H1 (cell line): Measurements from ENCODE around the gene BOLA2B. TPM values are rescaled to one million over a fixed set of nuclear protein-coding genes. Genes with fewer than 3 reads are reported as not detected.

Experiments
- CTCF ChIA-PET: fragments of 300-600 bp; sonication (Branson Sonifier 250); formaldehyde crosslinking; loops from one replicate; lab custom pipeline; 2021; ENCODE audit not compliant: partially characterized antibody; lab: Charles Lee
- POLR2A ChIA-PET: fragments of 300-600 bp; sonication (Branson Sonifier 250); formaldehyde crosslinking; loops from one replicate; lab custom pipeline; 2021; ENCODE audit warnings: inconsistent platforms; ENCODE audit not compliant: partially characterized antibody; lab: Charles Lee
- DNase-seq, 2 experiments: peaks; one replicate each; pipeline versions ENCODE4 v3.0.0 to v3.0.0-alpha.2; 2010 to 2022; ENCODE audit warnings: low spot score in 2 of 2, low read depth in 1 of 2, mixed read lengths in 1 of 2
- FAIRE-seq: peaks from 2 replicates; lab custom pipeline; 2011; peaks lifted over from hg19 to GRCh38; lab: Jason Lieb, UNC
- H2AFZ ChIP-seq: 2 replicates; pipeline ENCODE4 v1.8.1; 2012; ENCODE audit warnings: low read length, inconsistent platforms
- H2AK5ac ChIP-seq: 2 replicates; pipeline ENCODE4 v1.6.1; 2013; ENCODE audit warnings: low read depth, low read length
- H2BK120ac ChIP-seq: replicated peaks from 2 replicates; pipeline ENCODE3; 2013; ENCODE audit warnings: low read depth, low read length, inconsistent platforms
- H2BK12ac ChIP-seq: 2 replicates; pipeline ENCODE4 v1.6.1; 2013; ENCODE audit warnings: low read depth, low read length
- H2BK15ac ChIP-seq: 2 replicates; pipeline ENCODE4 v1.6.1; 2013; ENCODE audit warnings: low read length
- H2BK20ac ChIP-seq: 2 replicates; pipeline ENCODE4 v1.6.1; 2013; ENCODE audit warnings: low read length
- H2BK5ac ChIP-seq: 2 replicates; pipeline ENCODE4 v1.6.1; 2013; ENCODE audit warnings: low read depth, low read length
- H3K14ac ChIP-seq: 2 replicates; pipeline ENCODE4 v1.6.1; 2013; ENCODE audit warnings: inconsistent platforms; ENCODE audit not compliant: insufficient read length
- H3K18ac ChIP-seq: 2 replicates; pipeline ENCODE4 v1.6.1; 2013; ENCODE audit warnings: low read length; ENCODE audit errors: extremely low read depth
- H3K23ac ChIP-seq: 2 replicates; pipeline ENCODE4 v1.6.1; 2013; ENCODE audit warnings: inconsistent platforms; ENCODE audit not compliant: insufficient read length
- H3K23me2 ChIP-seq: 2 replicates; pipeline ENCODE4 v1.6.1; 2013; ENCODE audit warnings: low read depth, low read length
- H3K27ac ChIP-seq: 2 replicates; pipeline ENCODE4 v1.6.1; 2011; ENCODE audit warnings: low read depth, low read length, inconsistent platforms
- H3K27me3 ChIP-seq, 4 experiments: replicated peaks in 1 of 4; 1 replicate in 1 of 4; 2 replicates in 3 of 4; pipeline versions ENCODE4 v1.6.1 to v1.8.1; 2011 to 2013; ENCODE audit warnings: low read length in 3 of 4, mild to moderate bottlenecking in 3 of 4, inconsistent platforms in 2 of 4, mixed read lengths in 2 of 4, moderate library complexity in 1 of 4; ENCODE audit not compliant: control insufficient read depth in 3 of 4, insufficient read depth in 3 of 4; ENCODE audit errors: extremely low read depth in 1 of 4
- H3K36me3 ChIP-seq, 4 experiments: 2 replicates each; pipeline versions ENCODE4 v1.6.1 to v1.8.1; 2011 to 2013; ENCODE audit warnings: mild to moderate bottlenecking in 4 of 4, low read length in 3 of 4, moderate library complexity in 2 of 4, control low read depth in 1 of 4, inconsistent platforms in 1 of 4; ENCODE audit not compliant: insufficient read depth in 4 of 4, control insufficient read depth in 2 of 4
- H3K4ac ChIP-seq: replicated peaks from 2 replicates; pipeline ENCODE3; 2013; ENCODE audit warnings: low read length, low read depth, mixed read lengths, inconsistent platforms; ENCODE audit not compliant: insufficient read length
- H3K4me1 ChIP-seq, 4 experiments: replicated peaks in 1 of 4; 1 replicate in 1 of 4; 2 replicates in 3 of 4; pipeline versions ENCODE4 v1.6.1 to v1.8.1; 2011 to 2013; ENCODE audit warnings: low read length in 3 of 4, inconsistent platforms in 2 of 4, mixed read lengths in 1 of 4; ENCODE audit not compliant: insufficient read depth in 4 of 4, control insufficient read depth in 3 of 4
- H3K4me2 ChIP-seq, 2 experiments: 2 replicates each; pipeline versions ENCODE4 v1.6.1 to v1.8.1; 2011 to 2013; ENCODE audit warnings: low read depth in 2 of 2, low read length in 2 of 2, control low read depth in 1 of 2, inconsistent platforms in 1 of 2, mild to moderate bottlenecking in 1 of 2; ENCODE audit not compliant: insufficient read depth in 1 of 2
- H3K4me3 ChIP-seq, 4 experiments: fragments of 200-600, 300-600 bp in 1 of 4; sonication (generic), shearing (Covaris generic), sonication (Bioruptor Twin) in 1 of 4; 2 replicates each; pipeline versions ENCODE4 v1.5.1 to v1.8.1; 2011 to 2016; ENCODE audit warnings: low read length in 4 of 4, low read depth in 3 of 4, control low read depth in 2 of 4, inconsistent platforms in 2 of 4, mild to moderate bottlenecking in 2 of 4, mixed read lengths in 1 of 4, moderate library complexity in 1 of 4; ENCODE audit not compliant: insufficient read depth in 2 of 4; ENCODE audit errors: extremely low read depth in 1 of 4
- H3K56ac ChIP-seq: replicated peaks from 2 replicates; pipeline ENCODE3; 2013; ENCODE audit warnings: low read depth, mild to moderate bottlenecking, mixed read lengths, low read length, inconsistent platforms; ENCODE audit not compliant: insufficient read length
- H3K79me1 ChIP-seq: 2 replicates; pipeline ENCODE4 v1.6.1; 2013; ENCODE audit warnings: low read depth, low read length, control low read depth
- H3K79me2 ChIP-seq, 2 experiments: 2 replicates each; pipeline versions ENCODE4 v1.6.1 to v1.8.1; 2012 to 2013; ENCODE audit warnings: low read length in 2 of 2, mild to moderate bottlenecking in 2 of 2, inconsistent platforms in 1 of 2; ENCODE audit not compliant: insufficient read depth in 2 of 2, control insufficient read depth in 1 of 2
- H3K9ac ChIP-seq, 4 experiments: replicated peaks in 1 of 4; 1 replicate in 1 of 4; 2 replicates in 3 of 4; pipeline versions ENCODE4 v1.6.1 to v1.8.1; 2011 to 2013; ENCODE audit warnings: low read depth in 3 of 4, low read length in 3 of 4, control low read depth in 2 of 4, mild to moderate bottlenecking in 2 of 4, moderate library complexity in 2 of 4, inconsistent platforms in 1 of 4; ENCODE audit errors: extremely low read depth in 1 of 4
- H3K9me3 ChIP-seq, 2 experiments: 2 replicates each; pipeline versions ENCODE4 v1.6.1 to v1.8.1; 2012 to 2013; ENCODE audit warnings: mild to moderate bottlenecking in 2 of 2, moderate library complexity in 2 of 2, control low read depth in 1 of 2, inconsistent platforms in 1 of 2, low read depth in 1 of 2, low read length in 1 of 2, mixed read lengths in 1 of 2; ENCODE audit not compliant: insufficient read depth in 2 of 2
- H4K20me1 ChIP-seq, 2 experiments: replicated peaks in 1 of 2; 2 replicates each; pipeline versions ENCODE3 to v1.8.1; 2011 to 2013; ENCODE audit warnings: inconsistent platforms in 2 of 2, low read length in 2 of 2, mild to moderate bottlenecking in 1 of 2; ENCODE audit not compliant: insufficient read depth in 2 of 2, control insufficient read depth in 1 of 2
- H4K5ac ChIP-seq: 2 replicates; pipeline ENCODE4 v1.6.1; 2013; ENCODE audit warnings: low read length, low read depth, mixed read lengths, inconsistent platforms; ENCODE audit not compliant: insufficient read length
- H4K8ac ChIP-seq: 2 replicates; pipeline ENCODE4 v1.8.0; 2013; ENCODE audit warnings: mild to moderate bottlenecking, moderate library complexity, low read length, inconsistent platforms; ENCODE audit not compliant: insufficient read depth; ENCODE audit errors: extremely low read depth
- H4K91ac ChIP-seq: replicated peaks from 2 replicates; pipeline ENCODE3; 2013; ENCODE audit warnings: low read length, mixed read lengths, inconsistent platforms; ENCODE audit not compliant: insufficient read length
- BCL11A ChIP-seq, 2 experiments: IDR thresholded peaks; one replicate each; pipeline ENCODE4 v1.6.1; 2011; ENCODE audit warnings: low read depth in 2 of 2, low read length in 2 of 2, mild to moderate bottlenecking in 2 of 2
- KDM5A ChIP-seq: fragments of 200-600 bp; IDR thresholded peaks from 2 replicates; pipeline ENCODE4 v1.7.1; 2012; ENCODE audit warnings: mild to moderate bottlenecking, low read length, inconsistent platforms, mixed read lengths
- WGBS, 2 experiments: shearing (Covaris generic) in 1 of 2; methylation state at CpG; one replicate each; pipeline versions ENCODE4 v1.1.6 to v1.1.7; 2013 to 2015; ENCODE audit warnings: low lambda C conversion rate in 2 of 2, mixed read lengths in 2 of 2, inconsistent platforms in 1 of 2, low coverage in 1 of 2, missing lambda C conversion rate in 1 of 2; ENCODE audit not compliant: insufficient replicate concordance in 2 of 2, insufficient coverage in 1 of 2, insufficient read length in 1 of 2; ENCODE audit errors: extremely low coverage in 1 of 2, missing lambda C conversion rate in 1 of 2; 5-methylcytosine and 5-hydroxymethylcytosine counted together
- polyA plus RNA-seq, 7 experiments: library from polyadenylated mRNA; depleted of rRNA in 3 of 7; stranded (reverse) in 5 of 7; unstranded in 2 of 7; fragments of >200 nt in 5 of 7; fragments of 200-250 nt in 2 of 7; gene quantifications; 1 replicate in 5 of 7; 2 replicates in 1 of 7; 4 replicates in 1 of 7; pipeline versions ENCODE4 v1.2.1 to v1.2.3, GENCODE V29; 2011 to 2013; ENCODE audit warnings: missing spikeins in 2 of 7, mixed read lengths in 2 of 7
- total RNA-seq: library from RNA; stranded (reverse); fragmentation: NEBNext Ultra II Directional; extraction: Animal tissue kit (Norgen Biotek cat#: 25700); gene quantifications from 2 replicates; pipeline ENCODE4 v1.2.1, GENCODE V29; 2021
- TF ChIP-seq, protein P1 (sequence below): IDR thresholded peaks from 2 replicates; pipeline ENCODE4 v1.6.1; 2011; ENCODE audit warnings: low read length, improper control_type of control experiment

BOLA2B gene
- total and polyA plus RNA-seq, 2 of the 8 experiments (the other 6 are each of a cell fraction or from before 2014, with no cell fraction given), result 208 to 872 TPM

DNA sequence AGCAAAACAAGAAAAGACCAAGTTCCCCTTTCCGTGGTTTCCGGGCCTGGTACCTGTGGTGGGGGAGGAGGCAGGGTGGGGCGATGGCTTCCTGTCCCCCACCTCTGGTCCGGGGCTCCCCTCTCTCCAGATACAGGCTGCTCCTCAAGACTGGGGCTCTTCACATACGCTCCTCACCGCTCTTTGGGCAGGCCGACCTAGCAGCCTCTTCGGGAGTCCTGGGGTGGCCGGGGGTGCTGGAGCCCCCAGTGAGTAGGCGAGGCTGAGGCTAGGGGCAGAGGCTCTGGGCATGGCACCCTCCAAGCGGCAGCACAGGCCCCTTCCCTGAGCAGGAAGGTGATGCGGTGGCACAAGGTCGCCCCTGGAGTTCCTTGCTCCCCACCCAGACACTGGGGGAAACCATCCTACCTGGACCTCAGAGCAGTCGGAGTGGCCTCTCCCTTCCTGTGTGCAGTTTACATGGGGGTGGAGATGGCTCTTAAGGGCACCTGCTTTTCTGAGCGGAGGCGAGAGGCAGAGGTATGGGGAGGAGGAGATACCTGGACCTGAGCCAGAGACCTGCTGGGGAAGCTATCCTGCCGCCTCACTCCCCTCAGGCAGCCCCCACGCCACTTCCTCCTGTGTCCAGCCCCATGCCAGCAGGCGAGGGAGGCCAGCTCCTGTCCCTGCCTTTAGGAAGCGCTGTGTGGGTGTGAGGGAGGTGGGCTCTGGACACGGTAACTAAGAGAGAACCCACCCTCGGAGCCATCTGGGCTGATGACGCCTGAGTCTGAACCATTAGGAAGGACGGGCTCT, 9.2 kb downstream of the BOLA2B start:
- Histone ChIP-seq H2AFZ (no peak overlapping the region), H3K23me2 (peaks cover 10% of the 10 kb centered on the region; the same call in 1 of the 2 replicates), H3K9ac (no peak overlapping the region), H3K79me2 (no peaks in the 10 kb centered on the region), H3K79me1 (no peaks in the 10 kb centered on the region), H3K23ac (no peak overlapping the region), H3K36me3 (no peaks in the 10 kb centered on the region), H3K14ac (no peak overlapping the region), H3K27ac (no peak overlapping the region), H3K18ac (no peak overlapping the region; the same call in 1 of the 2 replicates), H2BK20ac (no peak overlapping the region), H3K27me3 (peaks cover 0 to 22% (median 12%) of the 10 kb centered on the region in 4 experiments; a peak in 4 of 7 replicates), H2AK5ac (peak overlapping the region; percentile 53; the same call in 1 of the 2 replicates), H2BK5ac (peak overlapping the region; percentile 35; the same call in 1 of the 2 replicates), H2BK15ac (peak overlapping the region; percentile 98), H4K5ac (no peak overlapping the region), H2BK120ac (no peak overlapping the region), H3K4me3 (peak overlapping the region in 2 of 4 experiments; percentile 52 to 69; a peak in 2 of 8 replicates), H3K4ac (no peak overlapping the region), H3K9me3 (no peaks in the 10 kb centered on the region), H4K91ac (no peak overlapping the region), H3K4me1 (peaks cover 0 to 12% (median 4%) of the 10 kb centered on the region in 4 experiments; a peak in 4 of 7 replicates), H4K8ac (no peak overlapping the region; the same call in 1 of the 2 replicates), H2BK12ac (no peak overlapping the region), H3K4me2 (peak overlapping the region; percentile 56 to 87), H3K56ac (no peak overlapping the region), H4K20me1 (peaks cover 8 to 9% of the 10 kb centered on the region in 2 experiments)
- CTCF ChIA-PET, result interaction anchor here (1.0 to 4.4 kb wide), 2 partner anchors 72 to 444 kb away, joined by 3 to 21 read pairs; partner anchors contain the start of gene GDPD3
- FAIRE-seq (no peak), DNase-seq (peak in 1 of 2 experiments; percentile 46)
- 70% methylated on average over 20 of the region's 24 CpGs; no CpG with 5 or more reads in 1 of the 2 experiments for WGBS, 2 experiments
- TF ChIP-seq, protein P1, sequence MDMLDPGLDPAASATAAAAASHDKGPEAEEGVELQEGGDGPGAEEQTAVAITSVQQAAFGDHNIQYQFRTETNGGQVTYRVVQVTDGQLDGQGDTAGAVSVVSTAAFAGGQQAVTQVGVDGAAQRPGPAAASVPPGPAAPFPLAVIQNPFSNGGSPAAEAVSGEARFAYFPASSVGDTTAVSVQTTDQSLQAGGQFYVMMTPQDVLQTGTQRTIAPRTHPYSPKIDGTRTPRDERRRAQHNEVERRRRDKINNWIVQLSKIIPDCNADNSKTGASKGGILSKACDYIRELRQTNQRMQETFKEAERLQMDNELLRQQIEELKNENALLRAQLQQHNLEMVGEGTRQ, result no peak
- TF ChIP-seq KDM5A (no peak), BCL11A (IDR thresholded peaks at IDR 0.05; ENCODE audit: low read depth in 2 of 2, low read length in 2 of 2) (no peak)
- POLR2A ChIA-PET, result interaction anchor here (0.6 to 1.2 kb wide), 2 partner anchors 12 to 503 kb away, joined by 3 read pairs; no protein-coding TSS in a partner anchor
